A673 (cell line): ENCODE measurements around the gene IMMP2L. TPM values are rescaled to one million over a fixed set of nuclear protein-coding genes. Genes with fewer than 3 reads are reported as not detected.

Source experiments
- BruUV-seq: library from RNA; stranded (reverse); fragments of 400-500 nt; replicated peaks from 2 replicates; lab custom pipeline; 2021; lab: Mats Ljungman, UMichigan
- CTCF ChIA-PET: fragments of 300-600 bp; sonication (Branson Sonifier 250); formaldehyde crosslinking; loops from one replicate; lab custom pipeline; 2022; ENCODE audit warnings: antibody characterized with exemption; lab: Charles Lee
- POLR2A ChIA-PET: fragments of 300-600 bp; sonication (Branson Sonifier 250); formaldehyde crosslinking; loops from one replicate; lab custom pipeline; 2022; ENCODE audit warnings: antibody characterized with exemption; ENCODE audit not compliant: low non-redundant PET; lab: Charles Lee
- DNase-seq: peaks from one replicate; pipeline ENCODE4 v3.0.0-alpha.2; 2015; ENCODE audit warnings: low spot score
- H3K27ac ChIP-seq: fragments of 200-600 bp; sonication (generic); 2 replicates; pipeline ENCODE4 v1.5.1; 2016; ENCODE audit warnings: mixed run types, low read depth, mild to moderate bottlenecking, mixed read lengths, antibody characterized with exemption, low read length; ENCODE audit not compliant: poor library complexity, severe bottlenecking
- H3K27me3 ChIP-seq: fragments of 200-600 bp; sonication (generic); replicated peaks from 2 replicates; pipeline ENCODE4 v1.6.1; 2017; ENCODE audit warnings: mixed run types, low read depth, mild to moderate bottlenecking, mixed read lengths, antibody characterized with exemption, low read length; ENCODE audit not compliant: insufficient read depth, poor library complexity
- H3K36me3 ChIP-seq: fragments of 200-600 bp; sonication (generic); 2 replicates; pipeline ENCODE4 v1.6.1; 2016; ENCODE audit warnings: mixed run types, mild to moderate bottlenecking, mixed read lengths, antibody characterized with exemption, low read length; ENCODE audit not compliant: insufficient read depth, poor library complexity, severe bottlenecking
- H3K4me1 ChIP-seq: fragments of 200-600 bp; sonication (generic); 2 replicates; pipeline ENCODE4 v1.6.1; 2017; ENCODE audit warnings: mixed run types, mild to moderate bottlenecking, mixed read lengths, antibody characterized with exemption, low read length; ENCODE audit not compliant: insufficient read depth, poor library complexity, severe bottlenecking
- H3K4me3 ChIP-seq: fragments of 200-600 bp; sonication (generic); 2 replicates; pipeline ENCODE4 v1.5.1; 2016; ENCODE audit warnings: low read depth, mixed run types, mild to moderate bottlenecking, mixed read lengths, low read length; ENCODE audit not compliant: poor library complexity, severe bottlenecking
- H3K9me3 ChIP-seq: fragments of 200-600 bp; sonication (generic); 2 replicates; pipeline ENCODE4 v1.6.1; 2016; ENCODE audit warnings: mixed run types, low read depth, mild to moderate bottlenecking, mixed read lengths, antibody characterized with exemption, low read length; ENCODE audit not compliant: poor library complexity, severe bottlenecking
- CTCF ChIP-seq: fragments of 300-800, 200-600 bp; sonication (generic); conservative IDR thresholded peaks from 2 replicates; pipeline ENCODE4 v1.5.1; 2017; ENCODE audit warnings: low read depth, mild to moderate bottlenecking, antibody characterized with exemption, low read length, moderate library complexity, mixed read lengths
- EZH2 ChIP-seq: fragments of 200-600 bp; sonication (generic); IDR thresholded peaks from 2 replicates; pipeline ENCODE4 v1.6.1; 2017; ENCODE audit warnings: borderline replicate concordance, low read depth, mild to moderate bottlenecking, mixed read lengths, antibody characterized with exemption, low read length; ENCODE audit not compliant: poor library complexity, severe bottlenecking
- intact Hi-C: fragments of 100-400 bp; cut with micrococcal nuclease; formaldehyde crosslinking; loops from one replicate; pipeline ENCODE4 v1.10.0; 2022; ENCODE audit not compliant: unreplicated experiment
- total RNA-seq: library from RNA; stranded (reverse); gene quantifications from 2 replicates; pipeline ENCODE4 v1.2.3, GENCODE V29; 2021

The IMMP2L gene
- total RNA-seq, 1 experiment from 2014 or later = 10.0 TPM

- POLR2A ChIA-PET = no interaction called here
- no TSS peak for BruUV-seq
Measured at GRCh38 chr7:110774071-110774470, 788.2 kb downstream of the IMMP2L start.

GRCh38 chr7:110772615-110773014, 789.7 kb downstream of the IMMP2L start:
- Histone ChIP-seq H3K27me3 (no peaks in the 10 kb centered on the region), H3K4me3 (no peak overlapping the region), H3K36me3 (no peaks in the 10 kb centered on the region), H3K27ac (no peak overlapping the region), H3K4me1 (no peaks in the 10 kb centered on the region), H3K9me3 (no peaks in the 10 kb centered on the region)
- no peak for DNase-seq
- CTCF ChIA-PET = no interaction called here
- BruUV-seq = no TSS peak
- POLR2A ChIA-PET = no interaction called here
- intact Hi-C loops = no loop called here
- TF ChIP-seq CTCF (no peak), EZH2 (no peak)

More at GRCh38 chr7:110774071-110774470, 788.2 kb downstream of the IMMP2L start:
- TF ChIP-seq CTCF (no peak), EZH2 (no peak)
- CTCF ChIA-PET = no interaction called here
- H3K4me3 ChIP-seq = no peak overlapping the region
- H3K27me3 ChIP-seq = no peaks in the 10 kb centered on the region
- no peaks in the 10 kb centered on the region for H3K4me1 ChIP-seq
- no peak for DNase-seq
- H3K27ac ChIP-seq = no peak overlapping the region
- H3K9me3 ChIP-seq = no peaks in the 10 kb centered on the region
- intact Hi-C loops = no loop called here
- H3K36me3 ChIP-seq = no peaks in the 10 kb centered on the region

DNA sequence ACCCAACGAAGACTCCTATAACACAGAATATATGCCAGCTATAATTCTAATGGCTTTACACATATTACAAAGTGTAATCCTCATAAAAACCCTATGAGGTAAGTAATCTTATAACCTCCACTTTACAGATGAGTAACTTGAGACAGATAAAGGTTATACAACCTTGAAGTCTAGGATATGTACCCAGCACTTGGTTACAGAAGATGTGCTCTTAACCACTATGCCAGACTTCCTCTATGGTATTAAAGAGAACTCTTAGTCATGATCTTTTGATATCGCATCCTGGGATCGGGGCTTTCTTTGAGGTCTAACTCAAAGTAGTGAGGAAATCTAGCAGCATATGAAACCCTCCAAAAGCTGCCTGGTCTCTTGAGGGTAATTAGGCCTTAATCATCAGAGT, 790.6 kb downstream of the IMMP2L start:
- H3K27me3 ChIP-seq = no peaks in the 10 kb centered on the region
- no TSS peak for BruUV-seq

More for the DNA sequence above, 790.6 kb downstream of the IMMP2L start:
- intact Hi-C loops = no loop called here
- Histone ChIP-seq H3K9me3 (no peaks in the 10 kb centered on the region), H3K4me3 (no peak overlapping the region), H3K36me3 (no peaks in the 10 kb centered on the region), H3K4me1 (no peaks in the 10 kb centered on the region), H3K27ac (no peak overlapping the region)
- DNase-seq = no peak
- CTCF ChIA-PET = no interaction called here
- TF ChIP-seq CTCF = no peak
- TF ChIP-seq EZH2 = no peak
- POLR2A ChIA-PET = no interaction called here
